Measurements from ENCODE around the gene SOD3. TPM values are rescaled to one million over a fixed set of nuclear protein-coding genes. Genes with fewer than 3 reads are reported as not detected.

Gene SOD3
- total and polyA plus RNA-seq, 2 donors (not counting 1 experiment from before 2014, with no cell fraction given): 19.6 to 34.8 TPM

- Histone ChIP-seq H4K20me1 (ENCODE audit: control insufficient read depth, extremely low read depth, insufficient read depth, low read length) (no peaks in the 10 kb centered on the region), H3K9ac (ENCODE audit: insufficient read depth, low read length) (no peak overlapping the region), H2AFZ (ENCODE audit: low read length) (no peak overlapping the region), H3K36me3 (ENCODE audit: control insufficient read depth, insufficient read depth, low read length) (no peaks in the 10 kb centered on the region), H3K27ac (ENCODE audit: insufficient read depth, low read length) (no peak overlapping the region), H3K27me3 (ENCODE audit: control insufficient read depth, insufficient read depth, low read length) (no peaks in the 10 kb centered on the region), H3K79me2 (ENCODE audit: control insufficient read depth, insufficient read depth, low read length) (no peaks in the 10 kb centered on the region), H3K4me2 (ENCODE audit: extremely low read depth, insufficient read depth, low read length) (no peak overlapping the region), H3K9me3 (ENCODE audit: control insufficient read depth, insufficient read depth, low read depth, low read length) (no peaks in the 10 kb centered on the region), H3K4me1 (ENCODE audit: control insufficient read depth, extremely low read depth, insufficient read depth, low read length) (no peaks in the 10 kb centered on the region), H3K4me3 (replicated peaks in 1 of 4; ENCODE audit: control extremely low read depth in 1 of 4, insufficient read depth in 1 of 4, low read depth in 3 of 4, low read length in 4 of 4) (no peak overlapping the region)
- no peak for TF ChIP-seq EZH2 (IDR thresholded peaks at IDR 0.05; ENCODE audit: low read length, missing control alignments)
- TF ChIP-seq, protein P1, sequence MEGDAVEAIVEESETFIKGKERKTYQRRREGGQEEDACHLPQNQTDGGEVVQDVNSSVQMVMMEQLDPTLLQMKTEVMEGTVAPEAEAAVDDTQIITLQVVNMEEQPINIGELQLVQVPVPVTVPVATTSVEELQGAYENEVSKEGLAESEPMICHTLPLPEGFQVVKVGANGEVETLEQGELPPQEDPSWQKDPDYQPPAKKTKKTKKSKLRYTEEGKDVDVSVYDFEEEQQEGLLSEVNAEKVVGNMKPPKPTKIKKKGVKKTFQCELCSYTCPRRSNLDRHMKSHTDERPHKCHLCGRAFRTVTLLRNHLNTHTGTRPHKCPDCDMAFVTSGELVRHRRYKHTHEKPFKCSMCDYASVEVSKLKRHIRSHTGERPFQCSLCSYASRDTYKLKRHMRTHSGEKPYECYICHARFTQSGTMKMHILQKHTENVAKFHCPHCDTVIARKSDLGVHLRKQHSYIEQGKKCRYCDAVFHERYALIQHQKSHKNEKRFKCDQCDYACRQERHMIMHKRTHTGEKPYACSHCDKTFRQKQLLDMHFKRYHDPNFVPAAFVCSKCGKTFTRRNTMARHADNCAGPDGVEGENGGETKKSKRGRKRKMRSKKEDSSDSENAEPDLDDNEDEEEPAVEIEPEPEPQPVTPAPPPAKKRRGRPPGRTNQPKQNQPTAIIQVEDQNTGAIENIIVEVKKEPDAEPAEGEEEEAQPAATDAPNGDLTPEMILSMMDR (conservative IDR thresholded peaks at IDR 0.05 in 1 of 2, IDR thresholded peaks at IDR 0.05 in 1 of 2; ENCODE audit: low read depth in 1 of 2, low read length in 2 of 2): no peak
- no peak for DNase-seq (ENCODE audit: low read depth in 2 of 2)
Observed at GRCh38 chr4:24837781-24838180, 42.4 kb downstream of the SOD3 start.

GRCh38 chr4:24840362-24840761, 45.0 kb downstream of the SOD3 start:
- H3K9ac ChIP-seq (ENCODE audit: insufficient read depth, low read length): no peak overlapping the region
- no peaks in the 10 kb centered on the region for H3K4me1 ChIP-seq (ENCODE audit: control insufficient read depth, extremely low read depth, insufficient read depth, low read length)
- no peak for DNase-seq (ENCODE audit: low read depth in 2 of 2)
- H4K20me1 ChIP-seq (ENCODE audit: control insufficient read depth, extremely low read depth, insufficient read depth, low read length): no peaks in the 10 kb centered on the region
- H3K4me3 ChIP-seq (replicated peaks in 1 of 4; ENCODE audit: control extremely low read depth in 1 of 4, insufficient read depth in 1 of 4, low read depth in 3 of 4, low read length in 4 of 4): no peak overlapping the region
- no peak for TF ChIP-seq EZH2 (IDR thresholded peaks at IDR 0.05; ENCODE audit: low read length, missing control alignments)
- TF ChIP-seq, protein P1 (conservative IDR thresholded peaks at IDR 0.05 in 1 of 2, IDR thresholded peaks at IDR 0.05 in 1 of 2; ENCODE audit: low read depth in 1 of 2, low read length in 2 of 2): no peak
- H3K4me2 ChIP-seq (ENCODE audit: extremely low read depth, insufficient read depth, low read length): no peak overlapping the region
- H3K9me3 ChIP-seq (ENCODE audit: control insufficient read depth, insufficient read depth, low read depth, low read length): no peaks in the 10 kb centered on the region
- no peak overlapping the region for H2AFZ ChIP-seq (ENCODE audit: low read length)
- H3K79me2 ChIP-seq (ENCODE audit: control insufficient read depth, insufficient read depth, low read length): no peaks in the 10 kb centered on the region
- H3K27me3 ChIP-seq (ENCODE audit: control insufficient read depth, insufficient read depth, low read length): no peaks in the 10 kb centered on the region
- no peaks in the 10 kb centered on the region for H3K36me3 ChIP-seq (ENCODE audit: control insufficient read depth, insufficient read depth, low read length)
- no peak overlapping the region for H3K27ac ChIP-seq (ENCODE audit: insufficient read depth, low read length)

- TF ChIP-seq, protein P1 (conservative IDR thresholded peaks at IDR 0.05 in 1 of 2, IDR thresholded peaks at IDR 0.05 in 1 of 2; ENCODE audit: low read depth in 1 of 2, low read length in 2 of 2): no peak
- TF ChIP-seq EZH2 (IDR thresholded peaks at IDR 0.05; ENCODE audit: low read length, missing control alignments): no peak
- Histone ChIP-seq H3K9me3 (ENCODE audit: control insufficient read depth, insufficient read depth, low read depth, low read length) (no peaks in the 10 kb centered on the region), H3K79me2 (ENCODE audit: control insufficient read depth, insufficient read depth, low read length) (no peaks in the 10 kb centered on the region), H3K4me2 (ENCODE audit: extremely low read depth, insufficient read depth, low read length) (no peak overlapping the region), H4K20me1 (ENCODE audit: control insufficient read depth, extremely low read depth, insufficient read depth, low read length) (no peaks in the 10 kb centered on the region), H2AFZ (ENCODE audit: low read length) (no peak overlapping the region), H3K27me3 (ENCODE audit: control insufficient read depth, insufficient read depth, low read length) (no peaks in the 10 kb centered on the region), H3K9ac (ENCODE audit: insufficient read depth, low read length) (no peak overlapping the region), H3K4me1 (ENCODE audit: control insufficient read depth, extremely low read depth, insufficient read depth, low read length) (no peaks in the 10 kb centered on the region), H3K4me3 (replicated peaks in 1 of 4; ENCODE audit: control extremely low read depth in 1 of 4, insufficient read depth in 1 of 4, low read depth in 3 of 4, low read length in 4 of 4) (no peak overlapping the region), H3K27ac (ENCODE audit: insufficient read depth, low read length) (no peak overlapping the region), H3K36me3 (ENCODE audit: control insufficient read depth, insufficient read depth, low read length) (no peaks in the 10 kb centered on the region)
- peak; percentile 33 for DNase-seq (ENCODE audit: low read depth in 2 of 2)
Observed at GRCh38 chr4:24840826-24841543, 45.6 kb downstream of the SOD3 start.
